GM21360 (cell line): ENCODE data around the gene ZNF205.
"Not testable (repeated sequence)": the region's sequence is repeated elsewhere in the genome, so short reads cannot be mapped to it uniquely, and the experiment has no call there.

ENCODE experiments used
- ATAC-seq: cut with Tn5 transposase; IDR thresholded peaks from one replicate; pipeline ENCODE4 v1.9.1; 2021; ENCODE audit warnings: mild to moderate bottlenecking, moderate library complexity; ENCODE audit not compliant: unreplicated experiment

Gene ZNF205

GRCh38 chr16:3148256-3149192, 36.1 kb downstream of the ZNF205 start:
- ATAC-seq, result no peak

- no peak for ATAC-seq
Measured at GRCh38 chr16:3149193-3149530, 36.8 kb downstream of the ZNF205 start.

- peak; percentile 3 for ATAC-seq
Measured at GRCh38 chr16:3149630-3150345, 37.4 kb downstream of the ZNF205 start.

- peak; percentile 50 for ATAC-seq
Measured at GRCh38 chr16:3150346-3151218, 38.2 kb downstream of the ZNF205 start.

GRCh38 chr16:3152027-3152276, 39.6 kb downstream of the ZNF205 start:
- no peak for ATAC-seq

GRCh38 chr16:3152277-3152990, 40.0 kb downstream of the ZNF205 start:
- no peak for ATAC-seq

- ATAC-seq, result no peak
Measured at GRCh38 chr16:3152991-3153368, 40.6 kb downstream of the ZNF205 start.

- ATAC-seq, result no peak
Measured at GRCh38 chr16:3155181-3155580, 42.8 kb downstream of the ZNF205 start.

- ATAC-seq, result no peak
Measured at GRCh38 chr16:3155972-3156371, 43.6 kb downstream of the ZNF205 start.

GRCh38 chr16:3157229-3158025, 45.0 kb downstream of the ZNF205 start:
- no peak for ATAC-seq

- no peak for ATAC-seq
Measured at GRCh38 chr16:3158026-3158509, 45.7 kb downstream of the ZNF205 start.

- ATAC-seq, result peak; percentile 49
Measured at GRCh38 chr16:3158510-3159314, 46.3 kb downstream of the ZNF205 start.

GRCh38 chr16:3161235-3162018, 49.0 kb downstream of the ZNF205 start:
- ATAC-seq, result no peak

GRCh38 chr16:3164121-3164991, 52.0 kb downstream of the ZNF205 start:
- ATAC-seq, result no peak

- no peak for ATAC-seq
Measured at GRCh38 chr16:3165111-3165822, 52.9 kb downstream of the ZNF205 start.

- no peak for ATAC-seq
Measured at GRCh38 chr16:3166505-3166886, 54.1 kb downstream of the ZNF205 start.

- ATAC-seq, result not testable (repeated sequence)
Measured at GRCh38 chr16:3168729-3169128, 56.3 kb downstream of the ZNF205 start.
